Measurements from ENCODE around the gene HDAC5.

HDAC5 gene

DNA sequence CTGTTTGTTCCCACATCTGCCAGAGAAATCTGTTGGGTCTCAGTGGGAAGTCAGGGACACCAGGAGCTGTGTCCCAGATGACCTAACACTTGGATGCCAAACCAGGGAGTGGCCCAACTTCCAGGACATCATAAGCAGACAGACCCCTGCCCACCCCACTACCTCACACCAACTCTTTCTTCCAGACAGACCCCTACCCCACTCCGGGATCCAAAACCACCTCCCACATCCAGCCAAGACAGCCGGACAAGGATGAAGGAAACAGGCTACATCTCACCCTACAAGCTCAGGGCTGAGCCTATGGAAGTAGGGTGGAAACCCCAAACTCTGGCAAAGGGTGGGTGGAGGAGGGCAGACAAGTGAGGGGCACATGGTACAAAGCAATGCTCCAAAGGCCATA is 3.6 kb downstream of the HDAC5 start:
- Histone ChIP-seq H3K27me3 (no peaks in the 10 kb centered on the region), H3K36me3 (peaks cover 44% of the 10 kb centered on the region), H3K9me3 (no peaks in the 10 kb centered on the region), H3K27ac (no peak overlapping the region), H3K4me3 (ENCODE audit: low read depth in 1 of 2, low read length in 1 of 2) (no peak overlapping the region), H3K4me1 (ENCODE audit: control insufficient read depth in 1 of 2, insufficient read depth in 1 of 2, low read depth in 1 of 2, low read length in 1 of 2) (peaks cover 22 to 27% of the 10 kb centered on the region in 2 experiments)
- TF ChIP-seq, protein P1, sequence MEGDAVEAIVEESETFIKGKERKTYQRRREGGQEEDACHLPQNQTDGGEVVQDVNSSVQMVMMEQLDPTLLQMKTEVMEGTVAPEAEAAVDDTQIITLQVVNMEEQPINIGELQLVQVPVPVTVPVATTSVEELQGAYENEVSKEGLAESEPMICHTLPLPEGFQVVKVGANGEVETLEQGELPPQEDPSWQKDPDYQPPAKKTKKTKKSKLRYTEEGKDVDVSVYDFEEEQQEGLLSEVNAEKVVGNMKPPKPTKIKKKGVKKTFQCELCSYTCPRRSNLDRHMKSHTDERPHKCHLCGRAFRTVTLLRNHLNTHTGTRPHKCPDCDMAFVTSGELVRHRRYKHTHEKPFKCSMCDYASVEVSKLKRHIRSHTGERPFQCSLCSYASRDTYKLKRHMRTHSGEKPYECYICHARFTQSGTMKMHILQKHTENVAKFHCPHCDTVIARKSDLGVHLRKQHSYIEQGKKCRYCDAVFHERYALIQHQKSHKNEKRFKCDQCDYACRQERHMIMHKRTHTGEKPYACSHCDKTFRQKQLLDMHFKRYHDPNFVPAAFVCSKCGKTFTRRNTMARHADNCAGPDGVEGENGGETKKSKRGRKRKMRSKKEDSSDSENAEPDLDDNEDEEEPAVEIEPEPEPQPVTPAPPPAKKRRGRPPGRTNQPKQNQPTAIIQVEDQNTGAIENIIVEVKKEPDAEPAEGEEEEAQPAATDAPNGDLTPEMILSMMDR (IDR thresholded peaks at IDR 0.05): no peak

DNA sequence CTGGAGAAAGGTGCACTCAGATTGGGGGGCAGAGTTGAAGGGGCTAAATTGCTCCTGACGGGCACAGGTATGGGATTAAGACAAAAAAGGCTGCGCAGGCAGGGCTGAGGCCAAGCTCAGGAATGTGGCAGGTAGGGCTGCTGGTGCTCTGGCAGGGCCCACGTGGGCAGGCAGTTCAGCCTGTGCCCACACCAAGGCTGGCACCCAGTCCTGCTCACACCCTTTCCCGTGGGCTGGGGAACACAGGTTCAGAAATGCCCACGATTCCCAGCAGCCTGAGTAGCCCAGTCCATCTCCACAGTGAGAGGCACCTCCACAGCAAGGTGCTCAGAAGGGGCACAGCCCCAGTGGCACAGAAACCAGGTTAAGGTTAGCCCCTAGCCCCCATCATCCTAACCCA is 4.4 kb downstream of the HDAC5 start:
- no peaks in the 10 kb centered on the region for H3K9me3 ChIP-seq
- no peak overlapping the region for H3K4me3 ChIP-seq (ENCODE audit: low read depth in 1 of 2, low read length in 1 of 2)
- TF ChIP-seq, protein P1 (IDR thresholded peaks at IDR 0.05): no peak
- no peaks in the 10 kb centered on the region for H3K27me3 ChIP-seq
- H3K27ac ChIP-seq: no peak overlapping the region
- peaks cover 19 to 23% of the 10 kb centered on the region in 2 experiments for H3K4me1 ChIP-seq (ENCODE audit: control insufficient read depth in 1 of 2, insufficient read depth in 1 of 2, low read depth in 1 of 2, low read length in 1 of 2)
- H3K36me3 ChIP-seq: peaks cover 51% of the 10 kb centered on the region

DNA sequence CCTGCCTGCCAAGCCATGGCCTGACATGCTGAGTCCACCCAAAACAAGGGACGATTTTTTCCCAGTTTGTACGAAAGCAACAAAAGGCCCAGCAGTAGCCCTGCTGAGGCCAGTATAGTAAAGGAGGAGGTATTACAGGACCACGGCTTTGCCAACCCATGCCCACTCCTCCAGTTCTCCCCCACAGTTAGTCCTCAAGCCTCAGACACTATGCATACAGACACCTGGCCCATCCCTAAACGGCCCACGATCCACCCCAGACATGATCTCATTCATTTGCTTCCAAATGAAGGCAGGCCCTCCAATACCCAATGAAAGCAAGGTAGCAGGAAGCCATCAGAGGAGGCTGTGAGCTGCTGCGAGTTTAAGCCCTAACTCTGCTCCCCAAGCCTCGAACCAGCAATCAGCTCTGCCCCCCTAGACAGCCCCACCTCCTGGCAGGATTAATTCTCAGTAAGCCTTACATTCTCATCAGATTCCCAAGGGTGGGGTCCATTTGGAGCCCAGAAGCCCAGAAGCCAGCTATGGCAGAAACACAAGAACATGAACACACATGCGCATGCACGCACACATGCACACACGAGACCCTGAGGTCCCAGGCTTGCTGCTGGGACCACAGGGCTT is 4.9 kb downstream of the HDAC5 start:
- TF ChIP-seq, protein P1 (IDR thresholded peaks at IDR 0.05): no peak
- H3K27ac ChIP-seq: no peak overlapping the region
- no peaks in the 10 kb centered on the region for H3K9me3 ChIP-seq
- H3K4me1 ChIP-seq (ENCODE audit: control insufficient read depth in 1 of 2, insufficient read depth in 1 of 2, low read depth in 1 of 2, low read length in 1 of 2): peaks cover 17 to 19% of the 10 kb centered on the region in 2 experiments
- no peaks in the 10 kb centered on the region for H3K27me3 ChIP-seq
- H3K36me3 ChIP-seq: peaks cover 56% of the 10 kb centered on the region
- no peak overlapping the region for H3K4me3 ChIP-seq (ENCODE audit: low read depth in 1 of 2, low read length in 1 of 2)

DNA sequence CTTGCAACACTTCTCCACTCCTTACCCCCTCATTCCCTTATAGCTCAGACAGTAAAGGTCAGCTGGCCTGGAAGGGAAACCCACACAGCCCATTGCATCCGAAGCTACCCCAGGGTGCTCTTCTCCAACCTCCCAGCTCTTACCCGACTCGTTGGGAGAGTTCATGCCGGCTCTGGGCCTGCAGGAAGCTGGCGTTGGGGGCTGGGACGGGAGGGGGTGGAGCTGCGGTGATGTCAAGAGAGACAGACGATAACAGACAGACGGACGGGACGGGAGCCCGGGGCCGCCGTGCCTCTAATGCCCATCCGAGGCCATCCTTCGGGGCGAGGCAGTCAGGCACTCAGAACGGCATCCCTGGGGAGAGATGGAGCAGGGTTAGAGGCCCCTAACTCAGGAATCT is 6.1 kb downstream of the HDAC5 start:
- H3K27ac ChIP-seq: no peak overlapping the region
- H3K4me1 ChIP-seq (ENCODE audit: control insufficient read depth in 1 of 2, insufficient read depth in 1 of 2, low read depth in 1 of 2, low read length in 1 of 2): peaks cover 10 to 13% of the 10 kb centered on the region in 2 experiments
- TF ChIP-seq, protein P1 (IDR thresholded peaks at IDR 0.05): no peak
- H3K4me3 ChIP-seq (ENCODE audit: low read depth in 1 of 2, low read length in 1 of 2): no peak overlapping the region
- no peaks in the 10 kb centered on the region for H3K9me3 ChIP-seq
- H3K27me3 ChIP-seq: no peaks in the 10 kb centered on the region
- H3K36me3 ChIP-seq: peaks cover 58% of the 10 kb centered on the region

DNA sequence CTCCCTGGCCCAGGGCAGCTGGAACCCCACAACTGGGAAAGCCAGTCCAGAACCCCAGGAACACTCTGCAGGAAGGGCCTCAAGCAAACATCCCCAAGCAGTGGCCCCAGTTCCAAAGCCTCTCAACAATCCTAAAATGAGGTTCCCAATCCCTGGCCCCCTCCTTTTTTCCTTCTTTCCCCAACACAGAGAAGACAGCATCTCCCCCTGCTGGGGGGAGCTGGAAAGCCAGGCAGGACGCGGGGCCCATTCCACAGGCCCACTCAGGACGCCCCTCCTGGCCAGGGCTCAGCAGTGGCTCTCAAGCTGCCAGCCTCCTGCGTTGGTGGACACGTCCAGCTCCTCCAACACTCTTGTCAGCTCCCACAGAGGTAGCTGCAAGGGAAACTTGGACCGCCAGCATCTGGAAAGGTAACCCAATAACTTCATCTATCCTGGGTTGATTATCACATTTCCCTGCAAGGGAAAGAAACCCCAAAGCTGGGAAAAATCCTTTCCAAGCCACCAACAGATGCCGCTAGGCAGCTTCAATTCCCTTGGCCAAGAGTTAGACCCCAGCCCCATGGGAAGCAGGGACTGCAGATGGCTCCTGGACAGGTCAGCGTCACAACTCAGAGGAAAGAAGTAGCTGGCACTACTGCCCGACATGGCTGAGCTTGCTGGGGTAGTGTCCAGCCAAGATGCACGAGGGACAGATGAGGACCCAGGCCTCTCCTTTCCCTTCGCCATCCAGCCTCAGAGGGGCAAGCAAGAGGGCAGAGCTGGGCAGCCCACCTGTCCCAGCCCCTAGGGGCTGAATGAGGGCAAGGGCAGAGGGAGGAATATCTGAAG is 7.6 kb downstream of the HDAC5 start:
- TF ChIP-seq, protein P1 (IDR thresholded peaks at IDR 0.05): no peak
- Histone ChIP-seq H3K27ac (no peak overlapping the region), H3K36me3 (peaks cover 58% of the 10 kb centered on the region), H3K4me3 (ENCODE audit: low read depth in 1 of 2, low read length in 1 of 2) (no peak overlapping the region), H3K27me3 (no peaks in the 10 kb centered on the region), H3K9me3 (no peaks in the 10 kb centered on the region), H3K4me1 (ENCODE audit: control insufficient read depth in 1 of 2, insufficient read depth in 1 of 2, low read depth in 1 of 2, low read length in 1 of 2) (peaks cover 12 to 14% of the 10 kb centered on the region in 2 experiments)
